Pancreas (tissue), 10 donors: Measurements from ENCODE around the gene COL4A3. TPM values are rescaled to one million over a fixed set of nuclear protein-coding genes. Genes with fewer than 3 reads are reported as not detected.

Experiments
- ATAC-seq, 4 donors: fragments of 200-7000 bp; cut with Tn5 transposase; one replicate each; pipeline versions ENCODE4 v1.8.0 to v1.9.1; 2020; ENCODE audit warnings: mild to moderate bottlenecking in 4 of 4, moderate library complexity in 4 of 4
- DNase-seq, 6 donors: peaks; one replicate each; pipeline ENCODE4 v3.0.0-alpha.2; 2020
- FAIRE-seq: peaks from 2 replicates; lab custom pipeline; 2012; peaks lifted over from hg19 to GRCh38; lab: Jason Lieb, UNC
- H3K27ac ChIP-seq, 4 donors: fragments of 200-600 bp; sonication (generic); 1 replicate in 3 of 4; 2 replicates in 1 of 4; pipeline versions ENCODE4 v1.5.0 to v1.8.0; 2020
- H3K27me3 ChIP-seq, 4 donors: fragments of 200-600 bp; one replicate each; pipeline ENCODE4 v1.8.0; 2021
- H3K36me3 ChIP-seq, 3 donors: fragments of 200-600 bp; sonication (generic) in 1 of 3; one replicate each; pipeline versions ENCODE4 v1.5.0 to v1.8.0; 2020 to 2021
- H3K4me1 ChIP-seq, 3 donors: fragments of 200-600 bp; one replicate each; pipeline ENCODE4 v1.8.0; 2021
- H3K4me3 ChIP-seq, 4 donors: fragments of 200-600 bp; sonication (generic) in 2 of 4; one replicate each; pipeline versions ENCODE4 v1.5.0 to v1.8.0; 2020 to 2021
- H3K9me3 ChIP-seq, 4 donors: fragments of 200-600 bp; one replicate each; pipeline ENCODE4 v1.8.0; 2021
- CTCF ChIP-seq, 4 donors: fragments of 200-600 bp; sonication (generic) in 3 of 4; IDR thresholded peaks; one replicate each; pipeline versions ENCODE4 v1.5.0 to v1.8.0; 2021; ENCODE audit warnings: antibody characterized with exemption in 4 of 4
- WGBS, 2 donors: extraction: QIAGEN DNeasy Blood & Tissue Kit; methylation state at CpG; one replicate each; pipeline ENCODE4 v1.1.7; 2013; 5-methylcytosine and 5-hydroxymethylcytosine counted together
- intact Hi-C, 3 donors: fragments of 100-400 bp; cut with DNase I; formaldehyde crosslinking; loops; one replicate each; pipeline versions ENCODE4 v1.11.1 to v1.14.2; 2022
- polyA plus RNA-seq, 2 donors: library from polyadenylated mRNA; stranded (reverse); fragments of 200-250 nt; gene quantifications; one replicate each; pipeline ENCODE4 v1.2.3, GENCODE V29; 2013
- total RNA-seq, 6 donors: library from RNA; stranded (reverse); fragmentation: NEBNext Ultra II Directional in 4 of 6; extraction: Animal tissue kit (Norgen Biotek cat#: 25700) in 4 of 6; gene quantifications; one replicate each; pipeline versions ENCODE4 v1.2.1 to v1.2.4, GENCODE V29; 2021 to 2023
- donor health status: healthy with polysubstance abuse.
- donor health status: DM: no; HTN: no; CAD: no; lungs with moderate emphysema.
- donor health status: DM: no; HTN: no; CAD: no.
- donor health status: control.
- donor health status: control.
- donor health status: Bipolar disorder and iron deficiency.
- donor health status: DM: yes; HTN: yes; CAD: no.
- donor health status: DM: no; HTN: no; CAD: no.
- donor health status: DM: no; HTN: no; CAD: no.
- donor health status: DM: yes; HTN: yes; CAD: no.

Gene COL4A3
- total and polyA plus RNA-seq, 8 donors: 0.38 to 4.9 (median 3.2) TPM

GRCh38 chr2:227323818-227324217 lies 159.4 kb downstream of the COL4A3 start:
- Histone ChIP-seq H3K27me3 (no peaks in the 10 kb centered on the region), H3K4me1 (peaks cover 0 to 17% (median 12%) of the 10 kb centered on the region in 3 donors), H3K9me3 (no peaks in the 10 kb centered on the region), H3K27ac (no peak overlapping the region), H3K36me3 (no peaks in the 10 kb centered on the region), H3K4me3 (peak overlapping the region in 1 of 4 donors; percentile 91)
- intact Hi-C loops: no loop called here
- TF ChIP-seq CTCF (IDR thresholded peaks at IDR 0.05): no peak
- WGBS, 2 donors: 97 to 99% methylated on average over 4 of the region's 4 CpGs
- no peak for FAIRE-seq
- no peak for DNase-seq
- no peak for ATAC-seq

GRCh38 chr2:227324642-227324994 lies 160.2 kb downstream of the COL4A3 start:
- intact Hi-C loops: no loop called here
- WGBS, 2 donors: 6 to 8% methylated on average over 6 of the region's 6 CpGs

GRCh38 chr2:227324995-227325838 lies 160.8 kb downstream of the COL4A3 start, which contains the start of gene MFF:
MFF (plus strand) TSS chr2:227325251; CDS start chr2:227330666, 5,415 bp downstream.
- WGBS, 2 donors: 1 to 8% methylated on average over 60 to 67 of the region's 67 CpGs
- Histone ChIP-seq H3K36me3 (no peaks in the 10 kb centered on the region), H3K27me3 (no peaks in the 10 kb centered on the region), H3K27ac (peak within 1 kb of the TSS; percentile 92 to 96 (median 94)), H3K4me3 (peak within 1 kb of the TSS; percentile 88 to 97 (median 91)), H3K4me1 (peaks cover 0 to 17% (median 12%) of the 10 kb centered on the region in 3 donors), H3K9me3 (no peaks in the 10 kb centered on the region)
- DNase-seq (peak; percentile 90 to 96 (median 94)), FAIRE-seq (no peak), ATAC-seq (peak; percentile 98 to 100 (median 99))
- intact Hi-C loops: no loop called here
- TF ChIP-seq CTCF (IDR thresholded peaks at IDR 0.05): no peak

More at GRCh38 chr2:227324642-227324994, 160.2 kb downstream of the COL4A3 start:
- peaks cover 0 to 17% (median 12%) of the 10 kb centered on the region in 3 donors for H3K4me1 ChIP-seq
- no peak for TF ChIP-seq CTCF (IDR thresholded peaks at IDR 0.05)
- H3K9me3 ChIP-seq: no peaks in the 10 kb centered on the region
- peak overlapping the region; percentile 92 to 96 (median 94) for H3K27ac ChIP-seq
- DNase-seq (peak in 1 of 6 donors; percentile 28), ATAC-seq (peak; percentile 10 to 50 (median 32)), FAIRE-seq (no peak)
- no peaks in the 10 kb centered on the region for H3K27me3 ChIP-seq
- H3K4me3 ChIP-seq: peak overlapping the region; percentile 88 to 97 (median 91)
- H3K36me3 ChIP-seq: no peaks in the 10 kb centered on the region

- intact Hi-C loops: no loop called here
- H3K27me3 ChIP-seq: no peaks in the 10 kb centered on the region
- WGBS, 2 donors: 0 to 1% methylated on average over 13 of the region's 13 CpGs
- ATAC-seq (peak; percentile 19 to 51 (median 40)), FAIRE-seq (no peak), DNase-seq (peak in 5 of 6 donors; percentile 20 to 62 (median 31))
- H3K4me3 ChIP-seq: peak overlapping the region; percentile 88 to 97 (median 91)
- no peaks in the 10 kb centered on the region for H3K9me3 ChIP-seq
- no peaks in the 10 kb centered on the region for H3K36me3 ChIP-seq
- peaks cover 0 to 17% (median 12%) of the 10 kb centered on the region in 3 donors for H3K4me1 ChIP-seq
- peak overlapping the region; percentile 92 to 96 (median 94) for H3K27ac ChIP-seq
- TF ChIP-seq CTCF (IDR thresholded peaks at IDR 0.05): no peak
Observed at GRCh38 chr2:227325839-227326195, 161.4 kb downstream of the COL4A3 start.
